ENCODE data around the gene SH3PXD2A. TPM values are rescaled to one million over a fixed set of nuclear protein-coding genes. Genes with fewer than 3 reads are reported as not detected.

Gene SH3PXD2A
- total RNA-seq, result 35.2 TPM
- long read RNA-seq, partial matches to known transcripts, result 10 of 56 reads
- long read RNA-seq, other reads (novel, unspliced or antisense), result 46 of 56 reads

GRCh38 chr10:103855424-103855823 lies at the start of gene SH3PXD2A:
Gene SH3PXD2A, minus strand, starts transcription at chr10:103855576. Its CDS starts 310 bp downstream, at chr10:103855266.
- H3K9me3 ChIP-seq, result no peaks in the 10 kb centered on the region
- peaks cover 39% of the 10 kb centered on the region for H3K4me1 ChIP-seq
- no peaks in the 10 kb centered on the region for H3K27me3 ChIP-seq
- intact Hi-C loops (cut with DNase I), result loop anchor here (5.0 kb wide), 1 partner anchor 143 kb away; no protein-coding TSS in a partner anchor
- peak; percentile 58 for ATAC-seq
- no peaks in the 10 kb centered on the region for H3K36me3 ChIP-seq
- H3K27ac ChIP-seq, result peak within 1 kb of the TSS; percentile 65
- H3K4me3 ChIP-seq, result peak within 1 kb of the TSS; percentile 69
- peak; percentile 74 for DNase-seq
- TF ChIP-seq CTCF (IDR thresholded peaks at IDR 0.05), result no peak

- DNase-seq (no peak), ATAC-seq (no peak)
- intact Hi-C loops (cut with DNase I), result no loop called here
- Histone ChIP-seq H3K27ac (peak overlapping the region; percentile 15), H3K9me3 (no peaks in the 10 kb centered on the region), H3K4me1 (peaks cover 14% of the 10 kb centered on the region), H3K27me3 (no peaks in the 10 kb centered on the region), H3K4me3 (no peak overlapping the region), H3K36me3 (peaks cover 77% of the 10 kb centered on the region)
- no peak for TF ChIP-seq CTCF (IDR thresholded peaks at IDR 0.05)
Observed at GRCh38 chr10:103901299-103901698, 45.9 kb upstream of the SH3PXD2A start.

GRCh38 chr10:103899312-103899711 lies 43.9 kb upstream of the SH3PXD2A start:
- no peak for ATAC-seq
- no peak for TF ChIP-seq CTCF (IDR thresholded peaks at IDR 0.05)
- intact Hi-C loops (cut with DNase I), result loop anchor here (10.0 kb wide), 1 partner anchor 65 kb away; the partner anchor contains the start of gene SLK
- H3K9me3 ChIP-seq, result no peaks in the 10 kb centered on the region
- DNase-seq, result no peak
- no peak overlapping the region for H3K4me3 ChIP-seq
- peaks cover 22% of the 10 kb centered on the region for H3K4me1 ChIP-seq
- H3K36me3 ChIP-seq, result peaks cover 76% of the 10 kb centered on the region
- no peak overlapping the region for H3K27ac ChIP-seq
- no peaks in the 10 kb centered on the region for H3K27me3 ChIP-seq

- no peak for TF ChIP-seq CTCF (IDR thresholded peaks at IDR 0.05)
- Histone ChIP-seq H3K36me3 (peaks cover 60% of the 10 kb centered on the region), H3K9me3 (no peaks in the 10 kb centered on the region), H3K27ac (no peak overlapping the region), H3K27me3 (no peaks in the 10 kb centered on the region), H3K4me3 (no peak overlapping the region), H3K4me1 (peaks cover 33% of the 10 kb centered on the region)
- DNase-seq (no peak), ATAC-seq (no peak)
- intact Hi-C loops (cut with DNase I), result loop anchor here (10.0 kb wide), 1 partner anchor 67 kb away; the partner anchor contains the start of gene SLK
Observed at GRCh38 chr10:103897241-103897774, 41.9 kb upstream of the SH3PXD2A start.

GRCh38 chr10:103896225-103896624 lies 40.8 kb upstream of the SH3PXD2A start:
- Histone ChIP-seq H3K9me3 (no peaks in the 10 kb centered on the region), H3K4me1 (peaks cover 41% of the 10 kb centered on the region), H3K27ac (peak overlapping the region; percentile 82), H3K27me3 (no peaks in the 10 kb centered on the region), H3K4me3 (no peak overlapping the region), H3K36me3 (peaks cover 64% of the 10 kb centered on the region)
- no peak for TF ChIP-seq CTCF (IDR thresholded peaks at IDR 0.05)
- DNase-seq (no peak), ATAC-seq (no peak)
- intact Hi-C loops (cut with DNase I), result loop anchor here (10.0 kb wide), 1 partner anchor 69 kb away; the partner anchor contains the start of gene SLK
